ENCODE results near the gene WDR81. TPM values are rescaled to one million over a fixed set of nuclear protein-coding genes. Genes with fewer than 3 reads are reported as not detected.
"Not testable (repeated sequence)": the region's sequence is repeated elsewhere in the genome, so short reads cannot be mapped to it uniquely, and the experiment has no call there.

The WDR81 gene
- total RNA-seq, 1 donor = 47.8 TPM

GRCh38 chr17:1716912-1717695 is 7.4 kb upstream of the WDR81 start:
- Histone ChIP-seq H3K27ac (ENCODE audit: low read depth, low read length) (peak overlapping the region; percentile 98), H3K27me3 (ENCODE audit: insufficient read depth, low read length) (no peaks in the 10 kb centered on the region), H3K4me3 (ENCODE audit: insufficient read depth, low read length) (peak overlapping the region; percentile 77), H2AFZ (ENCODE audit: low read length) (peak overlapping the region; percentile 66), H3K4me1 (ENCODE audit: insufficient read depth, low read length) (peaks cover 37% of the 10 kb centered on the region), H3K4me2 (ENCODE audit: insufficient read depth, low read length) (peak overlapping the region; percentile 88), H4K20me1 (ENCODE audit: insufficient read depth, low read length) (peaks cover 31% of the 10 kb centered on the region), H3K36me3 (ENCODE audit: insufficient read depth, low read length) (peaks cover 23% of the 10 kb centered on the region), H3K79me2 (ENCODE audit: insufficient read depth, low read length) (peaks cover 36% of the 10 kb centered on the region), H3K9me3 (ENCODE audit: low read depth, low read length) (no peaks in the 10 kb centered on the region)
- peak; percentile 99 for DNase-seq (ENCODE audit: insufficient read length, low spot score, missing footprints)
- no peak for TF ChIP-seq CTCF (IDR thresholded peaks at IDR 0.05; ENCODE audit: extremely low read depth, low read depth, low read length)

- Histone ChIP-seq H3K4me1 (ENCODE audit: insufficient read depth, low read length) (peaks cover 27% of the 10 kb centered on the region), H4K20me1 (ENCODE audit: insufficient read depth, low read length) (peaks cover 16% of the 10 kb centered on the region), H2AFZ (ENCODE audit: low read length) (peak overlapping the region; percentile 35), H3K79me2 (ENCODE audit: insufficient read depth, low read length) (peaks cover 22% of the 10 kb centered on the region), H3K4me3 (ENCODE audit: insufficient read depth, low read length) (no peak overlapping the region), H3K9me3 (ENCODE audit: low read depth, low read length) (no peaks in the 10 kb centered on the region), H3K27ac (ENCODE audit: low read depth, low read length) (peak overlapping the region; percentile 98), H3K27me3 (ENCODE audit: insufficient read depth, low read length) (no peaks in the 10 kb centered on the region), H3K36me3 (ENCODE audit: insufficient read depth, low read length) (peaks cover 8% of the 10 kb centered on the region), H3K4me2 (ENCODE audit: insufficient read depth, low read length) (no peak overlapping the region)
- no peak for TF ChIP-seq CTCF (IDR thresholded peaks at IDR 0.05; ENCODE audit: extremely low read depth, low read depth, low read length)
- DNase-seq (ENCODE audit: insufficient read length, low spot score, missing footprints) = peak; percentile 51
Measured at GRCh38 chr17:1718362-1719165, 5.9 kb upstream of the WDR81 start.

- Histone ChIP-seq H3K27me3 (ENCODE audit: insufficient read depth, low read length) (no peaks in the 10 kb centered on the region), H3K79me2 (ENCODE audit: insufficient read depth, low read length) (peaks cover 17% of the 10 kb centered on the region), H3K9me3 (ENCODE audit: low read depth, low read length) (no peaks in the 10 kb centered on the region), H3K4me2 (ENCODE audit: insufficient read depth, low read length) (peak overlapping the region; percentile 62), H2AFZ (ENCODE audit: low read length) (peak overlapping the region; percentile 27), H4K20me1 (ENCODE audit: insufficient read depth, low read length) (peaks cover 7% of the 10 kb centered on the region), H3K4me3 (ENCODE audit: insufficient read depth, low read length) (peak overlapping the region; percentile 22), H3K27ac (ENCODE audit: low read depth, low read length) (no peak overlapping the region), H3K36me3 (ENCODE audit: insufficient read depth, low read length) (no peaks in the 10 kb centered on the region), H3K4me1 (ENCODE audit: insufficient read depth, low read length) (peaks cover 26% of the 10 kb centered on the region)
- peak; percentile 93 for DNase-seq (ENCODE audit: insufficient read length, low spot score, missing footprints)
- TF ChIP-seq CTCF (IDR thresholded peaks at IDR 0.05; ENCODE audit: extremely low read depth, low read depth, low read length) = peak; percentile 98
Measured at GRCh38 chr17:1720856-1721386, 3.6 kb upstream of the WDR81 start.

- not testable (repeated sequence) for H3K27ac ChIP-seq (ENCODE audit: low read depth, low read length); H3K27me3 ChIP-seq (ENCODE audit: insufficient read depth, low read length); H3K4me2 ChIP-seq (ENCODE audit: insufficient read depth, low read length); H3K4me3 ChIP-seq (ENCODE audit: insufficient read depth, low read length); H2AFZ ChIP-seq (ENCODE audit: low read length); H3K36me3 ChIP-seq (ENCODE audit: insufficient read depth, low read length); H3K9me3 ChIP-seq (ENCODE audit: low read depth, low read length); H4K20me1 ChIP-seq (ENCODE audit: insufficient read depth, low read length)
- Histone ChIP-seq H3K79me2 (ENCODE audit: insufficient read depth, low read length) (peaks cover 28% of the 10 kb centered on the region), H3K4me1 (ENCODE audit: insufficient read depth, low read length) (peaks cover 26% of the 10 kb centered on the region)
- DNase-seq (ENCODE audit: insufficient read length, low spot score, missing footprints) = peak; percentile 90
Measured at GRCh38 chr17:1722022-1722421, 2.5 kb upstream of the WDR81 start.

All from osteoblast (primary cell).